GM19455 (cell line): ENCODE data around the gene PILRA.
A peak's percentile ranks its signal among the peaks of the same experiment; 100 is the strongest.

Experiments used
- ATAC-seq: cut with Tn5 transposase; IDR thresholded peaks from one replicate; pipeline ENCODE4 v1.9.1; 2021; ENCODE audit not compliant: unreplicated experiment

The PILRA gene

GRCh38 chr7:100406767-100407166 is 33.5 kb downstream of the PILRA start:
- ATAC-seq = no peak

GRCh38 chr7:100407285-100408180 is 34.2 kb downstream of the PILRA start:
- ATAC-seq = no peak

- ATAC-seq = no peak
These were observed 37.8 kb downstream of the PILRA start for GRCh38 chr7:100411101-100411500.

- no peak for ATAC-seq
These were observed 40.1 kb downstream of the PILRA start for GRCh38 chr7:100413346-100413745.

GRCh38 chr7:100413889-100414288 is 40.6 kb downstream of the PILRA start:
- no peak for ATAC-seq

GRCh38 chr7:100415448-100415847 is 42.2 kb downstream of the PILRA start:
- no peak for ATAC-seq

- no peak for ATAC-seq
These were observed 45.8 kb downstream of the PILRA start for GRCh38 chr7:100418930-100419659.

GRCh38 chr7:100419660-100420226 is 46.5 kb downstream of the PILRA start:
- ATAC-seq = no peak

- ATAC-seq = no peak
These were observed 50.0 kb downstream of the PILRA start for GRCh38 chr7:100423315-100423714.

- ATAC-seq = no peak
These were observed 52.1 kb downstream of the PILRA start for GRCh38 chr7:100425347-100425746.

- ATAC-seq = no peak
These were observed 53.2 kb downstream of the PILRA start for GRCh38 chr7:100426516-100426915.

GRCh38 chr7:100427762-100428198 is 54.5 kb downstream of the PILRA start:
- ATAC-seq = no peak

- peak; percentile 44 for ATAC-seq
These were observed 55.1 kb downstream of the PILRA start, which contains the start of gene ZCWPW1 for GRCh38 chr7:100428199-100428966. TSS of gene ZCWPW1 (minus strand) at chr7:100428703. CDS start at chr7:100420649, 8,054 bp downstream.

- ATAC-seq = peak; percentile 39
These were observed 55.8 kb downstream of the PILRA start for GRCh38 chr7:100428967-100429636.

GRCh38 chr7:100429637-100430492 is 56.6 kb downstream of the PILRA start, which contains the start of gene MEPCE:
TSS of gene MEPCE (plus strand) at chr7:100429831. CDS start at chr7:100430019, 188 bp downstream.
- peak; percentile 43 for ATAC-seq

- ATAC-seq = no peak
These were observed 57.4 kb downstream of the PILRA start for GRCh38 chr7:100430493-100431285.

- ATAC-seq = no peak
These were observed 58.0 kb downstream of the PILRA start for GRCh38 chr7:100431286-100431735.

GRCh38 chr7:100432053-100432452 is 58.8 kb downstream of the PILRA start:
- ATAC-seq = no peak
